HL-60 (cell line): ENCODE results near the gene INHA.

ENCODE experiments used
- DNase-seq, 2 experiments: peaks; one replicate each; pipeline ENCODE4 v3.0.0-alpha.2; 2010 to 2020; ENCODE audit warnings: low read depth in 1 of 2, low spot score in 1 of 2
- H3K27ac ChIP-seq: fragments of 250-450 bp; sonication (Bioruptor Pico); replicated peaks from 2 replicates; pipeline ENCODE4 v1.5.1; 2020; ENCODE audit warnings: mild to moderate bottlenecking, moderate library complexity
- H3K27me3 ChIP-seq: fragments of 250-450 bp; sonication (Bioruptor Pico); 2 replicates; pipeline ENCODE4 v1.5.1; 2021; ENCODE audit warnings: mild to moderate bottlenecking, moderate library complexity; ENCODE audit not compliant: insufficient read depth, poor library complexity, severe bottlenecking
- H3K4me3 ChIP-seq: replicated peaks from 2 replicates; pipeline ENCODE4 v1.5.1; 2011; ENCODE audit warnings: mild to moderate bottlenecking, control low read depth, low read length; ENCODE audit not compliant: insufficient read depth
- CTCF ChIP-seq: IDR thresholded peaks from one replicate; pipeline ENCODE4 v1.5.1; 2011; ENCODE audit warnings: low read length, control low read depth, inconsistent platforms; ENCODE audit not compliant: insufficient read depth
- GABPA ChIP-seq: IDR thresholded peaks from 2 replicates; pipeline ENCODE4 v1.6.1; 2012; ENCODE audit warnings: low read depth
- POLR2AphosphoS5 ChIP-seq: IDR thresholded peaks from 2 replicates; pipeline ENCODE4 v1.6.1; 2012; ENCODE audit warnings: low read depth
- REST ChIP-seq: IDR thresholded peaks from 2 replicates; pipeline ENCODE4 v1.6.1; 2012; ENCODE audit warnings: low read depth; ENCODE audit not compliant: insufficient replicate concordance
- SPI1 ChIP-seq: IDR thresholded peaks from 2 replicates; pipeline ENCODE4 v1.6.1; 2012; ENCODE audit warnings: low read depth, mild to moderate bottlenecking, borderline replicate concordance

INHA gene

DNA sequence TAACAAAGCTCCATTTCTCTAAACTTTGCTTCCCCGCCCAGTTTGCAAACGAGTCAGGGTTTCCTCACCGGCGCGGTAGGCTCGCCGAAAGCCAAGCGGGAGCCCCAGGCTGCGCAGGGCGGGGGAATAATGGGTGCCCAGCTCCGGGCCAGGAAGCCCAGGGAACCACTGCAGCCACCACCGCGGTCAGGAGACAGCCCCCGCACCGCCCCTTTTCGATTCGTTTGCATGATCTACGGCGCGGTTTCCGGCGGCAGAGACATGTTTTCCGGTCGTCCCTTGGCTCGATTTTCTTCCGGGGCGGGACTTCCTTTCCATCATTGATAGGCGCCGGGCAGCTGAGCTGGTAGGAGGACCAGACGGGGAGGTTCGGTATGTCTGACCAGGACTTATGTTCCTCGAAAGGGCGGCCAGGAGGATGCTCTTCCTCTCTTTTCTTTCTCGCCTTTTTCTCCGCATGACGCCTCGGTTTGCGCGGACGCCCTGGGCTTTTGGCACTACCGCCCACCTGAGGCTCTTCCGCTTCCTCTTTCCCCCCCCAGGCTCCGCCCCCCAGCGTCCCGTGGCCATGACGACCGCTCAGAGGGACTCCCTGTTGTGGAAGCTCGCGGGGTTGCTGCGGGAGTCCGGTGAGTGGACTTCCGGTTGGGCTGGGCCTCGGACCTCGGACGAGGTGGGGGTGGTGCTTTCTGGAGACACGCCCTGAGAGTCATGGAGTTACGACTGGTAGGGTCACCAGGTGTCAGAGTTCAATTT, 25.6 kb downstream of the INHA start, which contains the start of gene STK11IP:
TSS of gene STK11IP (plus strand) at position 306 of the 756 bp plus-strand sequence. CDS start at position 569, 263 bp downstream.
- peak; percentile 93 to 98 for DNase-seq
- TF ChIP-seq POLR2AphosphoS5: peak; percentile 84
- TF ChIP-seq GABPA: peak; percentile 94
- TF ChIP-seq REST: peak; percentile 41
- no peak for TF ChIP-seq CTCF
- TF ChIP-seq SPI1: peak; percentile 94
- H3K4me3 ChIP-seq: peak within 1 kb of the TSS; percentile 85
- H3K27me3 ChIP-seq: no peaks in the 10 kb centered on the region
- H3K27ac ChIP-seq: peak within 1 kb of the TSS; percentile 84

DNA sequence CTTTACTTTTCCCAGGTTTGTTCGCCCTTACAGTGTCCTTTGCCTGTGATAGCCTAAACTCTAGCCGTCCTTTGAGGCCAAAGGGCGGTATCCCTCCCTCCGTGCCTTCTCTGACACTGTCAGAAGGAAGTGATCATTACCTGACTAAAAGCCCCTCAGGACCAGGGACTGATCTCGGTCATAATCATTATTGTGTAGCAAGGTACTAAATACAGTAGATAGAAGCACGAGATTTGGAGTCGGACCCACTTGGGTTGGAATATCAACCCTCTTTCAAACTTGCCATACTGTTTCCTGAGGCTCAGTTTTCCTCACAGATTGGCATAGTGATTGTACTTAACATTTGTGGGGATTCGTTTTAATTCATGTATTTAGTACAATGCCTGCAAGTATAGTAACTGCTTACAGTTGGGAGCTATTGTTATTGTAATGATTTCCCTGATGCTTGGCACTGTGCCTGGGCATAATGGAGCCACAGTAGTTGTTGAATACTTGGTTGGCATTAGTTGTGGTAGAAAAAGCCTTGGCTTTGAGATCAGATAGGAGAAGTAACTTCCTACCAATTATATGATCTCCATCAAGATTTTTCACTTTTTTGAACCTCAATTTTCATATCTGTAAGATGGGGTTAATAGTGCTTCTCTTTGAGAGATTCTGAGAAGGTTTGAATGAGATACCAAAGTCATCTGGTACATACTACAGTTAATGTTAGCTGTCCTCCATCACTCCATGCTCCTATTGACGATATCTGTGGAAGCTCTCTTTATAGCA, 26.4 kb downstream of the INHA start:
- no peak for TF ChIP-seq CTCF
- no peaks in the 10 kb centered on the region for H3K27me3 ChIP-seq
- H3K4me3 ChIP-seq: peak overlapping the region; percentile 85
- no peak for DNase-seq
- H3K27ac ChIP-seq: peak overlapping the region; percentile 84

DNA sequence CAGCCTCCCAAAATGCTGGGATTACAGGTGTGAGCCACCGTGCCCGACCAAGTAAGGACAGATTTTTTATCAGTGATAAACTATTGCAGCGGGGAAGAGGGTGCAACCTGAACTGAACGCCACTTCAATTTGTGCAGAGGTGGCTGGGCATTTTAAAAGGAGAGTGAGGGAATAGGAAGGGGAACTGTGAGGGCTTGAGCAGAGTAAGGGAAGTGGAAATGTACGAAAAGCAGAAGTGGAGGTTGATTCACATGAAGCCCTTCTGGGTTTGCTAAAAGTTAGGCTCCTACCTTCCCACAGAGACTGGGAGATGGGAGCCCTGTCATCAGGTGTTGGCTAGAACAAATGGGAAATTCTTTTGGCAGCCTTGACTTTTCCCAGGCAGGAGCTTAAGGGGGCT, 31.7 kb downstream of the INHA start:
- Histone ChIP-seq H3K4me3 (no peak overlapping the region), H3K27me3 (no peaks in the 10 kb centered on the region), H3K27ac (peak overlapping the region; percentile 64)
- peak; percentile 54 to 80 for DNase-seq
- TF ChIP-seq REST (no peak), CTCF (no peak), SPI1 (peak; percentile 100)
